ENCODE results near the gene IFNE.

The IFNE gene

GRCh38 chr9:21482213-21482612, at the start of gene IFNE:
Gene IFNE (minus strand): TSS chr9:21482313. CDS start chr9:21481694, 619 bp downstream.
- H3K4me1 ChIP-seq (ENCODE audit: control insufficient read depth, insufficient read depth, low read length), result peaks cover 3% of the 10 kb centered on the region
- H3K36me3 ChIP-seq (ENCODE audit: control insufficient read depth, insufficient read depth, low read length), result no peaks in the 10 kb centered on the region
- no peaks in the 10 kb centered on the region for H3K9me3 ChIP-seq (ENCODE audit: control insufficient read depth, insufficient read depth, low read length)
- H3K27me3 ChIP-seq (ENCODE audit: control insufficient read depth, insufficient read depth, low read length), result no peaks in the 10 kb centered on the region
- no peak within 1 kb of the TSS for H3K4me3 ChIP-seq (ENCODE audit: low read depth, low read length)
- no peak within 1 kb of the TSS for H3K9ac ChIP-seq (ENCODE audit: low read depth, low read length)

GRCh38 chr9:21528123-21528808, 46.2 kb upstream of the IFNE start:
- Histone ChIP-seq H3K4me3 (ENCODE audit: low read depth, low read length) (no peak overlapping the region), H3K27me3 (ENCODE audit: control insufficient read depth, insufficient read depth, low read length) (no peaks in the 10 kb centered on the region), H3K9ac (ENCODE audit: low read depth, low read length) (no peak overlapping the region), H3K4me1 (ENCODE audit: control insufficient read depth, insufficient read depth, low read length) (no peaks in the 10 kb centered on the region), H3K9me3 (ENCODE audit: control insufficient read depth, insufficient read depth, low read length) (no peaks in the 10 kb centered on the region), H3K36me3 (ENCODE audit: control insufficient read depth, insufficient read depth, low read length) (peaks cover 6% of the 10 kb centered on the region)

GRCh38 chr9:21527579-21527978, 45.5 kb upstream of the IFNE start:
- Histone ChIP-seq H3K36me3 (ENCODE audit: control insufficient read depth, insufficient read depth, low read length) (peaks cover 6% of the 10 kb centered on the region), H3K9ac (ENCODE audit: low read depth, low read length) (no peak overlapping the region), H3K27me3 (ENCODE audit: control insufficient read depth, insufficient read depth, low read length) (no peaks in the 10 kb centered on the region), H3K4me1 (ENCODE audit: control insufficient read depth, insufficient read depth, low read length) (no peaks in the 10 kb centered on the region), H3K4me3 (ENCODE audit: low read depth, low read length) (no peak overlapping the region), H3K9me3 (ENCODE audit: control insufficient read depth, insufficient read depth, low read length) (no peaks in the 10 kb centered on the region)

GRCh38 chr9:21525174-21525573, 43.1 kb upstream of the IFNE start:
- Histone ChIP-seq H3K4me1 (ENCODE audit: control insufficient read depth, insufficient read depth, low read length) (no peaks in the 10 kb centered on the region), H3K36me3 (ENCODE audit: control insufficient read depth, insufficient read depth, low read length) (peaks cover 6% of the 10 kb centered on the region), H3K27me3 (ENCODE audit: control insufficient read depth, insufficient read depth, low read length) (no peaks in the 10 kb centered on the region), H3K4me3 (ENCODE audit: low read depth, low read length) (no peak overlapping the region), H3K9me3 (ENCODE audit: control insufficient read depth, insufficient read depth, low read length) (peaks cover 4% of the 10 kb centered on the region), H3K9ac (ENCODE audit: low read depth, low read length) (no peak overlapping the region)

- Histone ChIP-seq H3K4me1 (ENCODE audit: control insufficient read depth, insufficient read depth, low read length) (no peaks in the 10 kb centered on the region), H3K9me3 (ENCODE audit: control insufficient read depth, insufficient read depth, low read length) (peaks cover 4% of the 10 kb centered on the region), H3K9ac (ENCODE audit: low read depth, low read length) (no peak overlapping the region), H3K27me3 (ENCODE audit: control insufficient read depth, insufficient read depth, low read length) (no peaks in the 10 kb centered on the region), H3K4me3 (ENCODE audit: low read depth, low read length) (no peak overlapping the region), H3K36me3 (ENCODE audit: control insufficient read depth, insufficient read depth, low read length) (peaks cover 6% of the 10 kb centered on the region)
Observed at GRCh38 chr9:21524099-21524830, 42.2 kb upstream of the IFNE start.

- H3K4me1 ChIP-seq (ENCODE audit: control insufficient read depth, insufficient read depth, low read length), result no peaks in the 10 kb centered on the region
- peaks cover 4% of the 10 kb centered on the region for H3K9me3 ChIP-seq (ENCODE audit: control insufficient read depth, insufficient read depth, low read length)
- H3K27me3 ChIP-seq (ENCODE audit: control insufficient read depth, insufficient read depth, low read length), result no peaks in the 10 kb centered on the region
- H3K4me3 ChIP-seq (ENCODE audit: low read depth, low read length), result no peak overlapping the region
- H3K36me3 ChIP-seq (ENCODE audit: control insufficient read depth, insufficient read depth, low read length), result peaks cover 5% of the 10 kb centered on the region
- no peak overlapping the region for H3K9ac ChIP-seq (ENCODE audit: low read depth, low read length)
Observed at GRCh38 chr9:21523021-21524014, 41.2 kb upstream of the IFNE start.

- Histone ChIP-seq H3K4me3 (ENCODE audit: low read depth, low read length) (no peak overlapping the region), H3K9ac (ENCODE audit: low read depth, low read length) (no peak overlapping the region), H3K36me3 (ENCODE audit: control insufficient read depth, insufficient read depth, low read length) (no peaks in the 10 kb centered on the region), H3K9me3 (ENCODE audit: control insufficient read depth, insufficient read depth, low read length) (peaks cover 4% of the 10 kb centered on the region), H3K27me3 (ENCODE audit: control insufficient read depth, insufficient read depth, low read length) (no peaks in the 10 kb centered on the region), H3K4me1 (ENCODE audit: control insufficient read depth, insufficient read depth, low read length) (no peaks in the 10 kb centered on the region)
Observed at GRCh38 chr9:21522348-21522747, 40.2 kb upstream of the IFNE start.

- H3K36me3 ChIP-seq (ENCODE audit: control insufficient read depth, insufficient read depth, low read length), result no peaks in the 10 kb centered on the region
- H3K27me3 ChIP-seq (ENCODE audit: control insufficient read depth, insufficient read depth, low read length), result no peaks in the 10 kb centered on the region
- H3K4me1 ChIP-seq (ENCODE audit: control insufficient read depth, insufficient read depth, low read length), result no peaks in the 10 kb centered on the region
- no peak overlapping the region for H3K9ac ChIP-seq (ENCODE audit: low read depth, low read length)
- H3K9me3 ChIP-seq (ENCODE audit: control insufficient read depth, insufficient read depth, low read length), result peaks cover 4% of the 10 kb centered on the region
- no peak overlapping the region for H3K4me3 ChIP-seq (ENCODE audit: low read depth, low read length)
Observed at GRCh38 chr9:21521448-21521847, 39.3 kb upstream of the IFNE start.

GRCh38 chr9:21520501-21521228, 38.6 kb upstream of the IFNE start:
- Histone ChIP-seq H3K27me3 (ENCODE audit: control insufficient read depth, insufficient read depth, low read length) (no peaks in the 10 kb centered on the region), H3K9me3 (ENCODE audit: control insufficient read depth, insufficient read depth, low read length) (peaks cover 4% of the 10 kb centered on the region), H3K4me1 (ENCODE audit: control insufficient read depth, insufficient read depth, low read length) (no peaks in the 10 kb centered on the region), H3K36me3 (ENCODE audit: control insufficient read depth, insufficient read depth, low read length) (no peaks in the 10 kb centered on the region), H3K9ac (ENCODE audit: low read depth, low read length) (no peak overlapping the region), H3K4me3 (ENCODE audit: low read depth, low read length) (no peak overlapping the region)

- Histone ChIP-seq H3K36me3 (ENCODE audit: control insufficient read depth, insufficient read depth, low read length) (no peaks in the 10 kb centered on the region), H3K4me1 (ENCODE audit: control insufficient read depth, insufficient read depth, low read length) (no peaks in the 10 kb centered on the region), H3K27me3 (ENCODE audit: control insufficient read depth, insufficient read depth, low read length) (no peaks in the 10 kb centered on the region), H3K4me3 (ENCODE audit: low read depth, low read length) (no peak overlapping the region), H3K9ac (ENCODE audit: low read depth, low read length) (no peak overlapping the region), H3K9me3 (ENCODE audit: control insufficient read depth, insufficient read depth, low read length) (peaks cover 4% of the 10 kb centered on the region)
Observed at GRCh38 chr9:21519855-21520434, 37.8 kb upstream of the IFNE start.

GRCh38 chr9:21516796-21517195, 34.7 kb upstream of the IFNE start:
- no peaks in the 10 kb centered on the region for H3K36me3 ChIP-seq (ENCODE audit: control insufficient read depth, insufficient read depth, low read length)
- no peak overlapping the region for H3K4me3 ChIP-seq (ENCODE audit: low read depth, low read length)
- no peaks in the 10 kb centered on the region for H3K4me1 ChIP-seq (ENCODE audit: control insufficient read depth, insufficient read depth, low read length)
- no peaks in the 10 kb centered on the region for H3K27me3 ChIP-seq (ENCODE audit: control insufficient read depth, insufficient read depth, low read length)
- peaks cover 4% of the 10 kb centered on the region for H3K9me3 ChIP-seq (ENCODE audit: control insufficient read depth, insufficient read depth, low read length)
- H3K9ac ChIP-seq (ENCODE audit: low read depth, low read length), result no peak overlapping the region
